H9 (cell line): ENCODE data around the gene SH3BGR. TPM values are rescaled to one million over a fixed set of nuclear protein-coding genes. Genes with fewer than 3 reads are reported as not detected.

Experiments used
- DNase-seq: peaks from one replicate; pipeline ENCODE4 v3.0.0-alpha.2; 2017
- H2AFZ ChIP-seq: one replicate; pipeline ENCODE4 v1.6.1; 2013; ENCODE audit warnings: mild to moderate bottlenecking, low read length, control low read depth, moderate library complexity
- H2AK5ac ChIP-seq: 2 replicates; pipeline ENCODE4 v1.6.1; 2013; ENCODE audit warnings: low read length, control low read depth, mixed read lengths; ENCODE audit not compliant: insufficient read length
- H2BK120ac ChIP-seq: one replicate; pipeline ENCODE4 v1.6.1; 2013; ENCODE audit warnings: low read depth, mild to moderate bottlenecking, low read length, control low read depth, inconsistent platforms; ENCODE audit not compliant: poor library complexity, severe bottlenecking
- H2BK12ac ChIP-seq: 2 replicates; pipeline ENCODE4 v1.6.1; 2013; ENCODE audit warnings: low read length, control low read depth, mixed read lengths, low read depth; ENCODE audit not compliant: insufficient read length
- H2BK15ac ChIP-seq: 2 replicates; pipeline ENCODE4 v1.6.1; 2013; ENCODE audit warnings: low read depth, low read length, control low read depth
- H2BK20ac ChIP-seq: one replicate; pipeline ENCODE4 v1.6.1; 2013; ENCODE audit warnings: low read depth, mild to moderate bottlenecking, low read length, control low read depth, inconsistent platforms; ENCODE audit not compliant: poor library complexity, severe bottlenecking
- H2BK5ac ChIP-seq: 2 replicates; pipeline ENCODE4 v1.6.1; 2013; ENCODE audit warnings: low read length, control low read depth, mixed read lengths; ENCODE audit not compliant: insufficient read length
- H3K14ac ChIP-seq: 2 replicates; pipeline ENCODE4 v1.6.1; 2013; ENCODE audit warnings: low read length, control low read depth; ENCODE audit not compliant: insufficient read depth
- H3K18ac ChIP-seq: 2 replicates; pipeline ENCODE4 v1.6.1; 2013; ENCODE audit warnings: low read depth, mild to moderate bottlenecking, mixed read lengths, low read length, control low read depth; ENCODE audit not compliant: insufficient read length
- H3K23ac ChIP-seq: 2 replicates; pipeline ENCODE4 v1.6.1; 2013; ENCODE audit warnings: low read length, control low read depth, mixed read lengths, low read depth; ENCODE audit not compliant: insufficient read length
- H3K23me2 ChIP-seq: 2 replicates; pipeline ENCODE4 v1.6.1; 2013; ENCODE audit warnings: low read depth, mild to moderate bottlenecking, mixed read lengths, low read length, control low read depth; ENCODE audit not compliant: insufficient read length, poor library complexity, severe bottlenecking
- H3K27ac ChIP-seq: 2 replicates; pipeline ENCODE4 v1.5.1; 2013; ENCODE audit warnings: low read length, control low read depth, mixed read lengths, low read depth; ENCODE audit not compliant: insufficient read length
- H3K27me3 ChIP-seq: 2 replicates; pipeline ENCODE4 v1.6.1; 2013; ENCODE audit warnings: low read length, control low read depth, inconsistent platforms; ENCODE audit not compliant: insufficient read depth
- H3K4ac ChIP-seq: 2 replicates; pipeline ENCODE4 v1.6.1; 2013; ENCODE audit warnings: low read depth, mild to moderate bottlenecking, control low read depth, inconsistent platforms, low read length, moderate library complexity
- H3K4me1 ChIP-seq: 2 replicates; pipeline ENCODE4 v1.6.1; 2013; ENCODE audit warnings: low read length, control low read depth, inconsistent platforms; ENCODE audit not compliant: insufficient read depth
- H3K4me2 ChIP-seq: 2 replicates; pipeline ENCODE4 v1.6.1; 2013; ENCODE audit warnings: low read length, control low read depth, mixed read lengths; ENCODE audit not compliant: insufficient read length, insufficient read depth
- H3K56ac ChIP-seq: 2 replicates; pipeline ENCODE4 v1.6.1; 2013; ENCODE audit warnings: low read depth, mild to moderate bottlenecking, mixed read lengths, low read length, control low read depth; ENCODE audit not compliant: insufficient read length
- H3K79me1 ChIP-seq: 2 replicates; pipeline ENCODE4 v1.6.1; 2013; ENCODE audit warnings: low read depth, mild to moderate bottlenecking, moderate library complexity, low read length, control low read depth, inconsistent platforms; ENCODE audit not compliant: insufficient read depth, poor library complexity, severe bottlenecking
- H3K79me2 ChIP-seq: 2 replicates; pipeline ENCODE4 v1.6.1; 2013; ENCODE audit warnings: low read length, control low read depth, inconsistent platforms; ENCODE audit not compliant: insufficient read depth
- H3K9ac ChIP-seq: 2 replicates; pipeline ENCODE4 v1.6.1; 2013; ENCODE audit warnings: low read length, control low read depth, mixed read lengths; ENCODE audit not compliant: insufficient read length; ENCODE audit errors: extremely low read depth
- H3K9me3 ChIP-seq: one replicate; pipeline ENCODE4 v1.6.1; 2013; ENCODE audit warnings: low read depth, low read length, inconsistent platforms; ENCODE audit not compliant: control insufficient read depth
- H3T11ph ChIP-seq: one replicate; pipeline ENCODE4 v1.6.1; 2013; ENCODE audit warnings: mild to moderate bottlenecking, low read length, control low read depth, inconsistent platforms
- H4K20me1 ChIP-seq: one replicate; pipeline ENCODE4 v1.6.1; 2013; ENCODE audit not compliant: control insufficient read depth, insufficient read length, insufficient read depth
- H4K5ac ChIP-seq: 2 replicates; pipeline ENCODE4 v1.6.1; 2013; ENCODE audit warnings: low read depth, mild to moderate bottlenecking, mixed read lengths, low read length, control low read depth; ENCODE audit not compliant: insufficient read length
- H4K8ac ChIP-seq: replicated peaks from 2 replicates; pipeline ENCODE4 v1.6.1; 2013; ENCODE audit warnings: low read length, control low read depth, mixed read lengths, low read depth; ENCODE audit not compliant: insufficient read length
- H4K91ac ChIP-seq: 2 replicates; pipeline ENCODE4 v1.6.1; 2013; ENCODE audit warnings: low read depth, mild to moderate bottlenecking, moderate library complexity, mixed read lengths, low read length, control low read depth; ENCODE audit not compliant: insufficient read length
- H3K27ac Mint-ChIP-seq, 3 experiments: 2 replicates in 2 of 3; 3 replicates in 1 of 3; pipeline ENCODE4 v1.8.0; 2020 to 2021; ENCODE audit warnings: mixed read lengths in 3 of 3, mild to moderate bottlenecking in 1 of 3, moderate library complexity in 1 of 3
- H3K27me3 Mint-ChIP-seq: 2 replicates; pipeline ENCODE4 v1.8.0; 2021; ENCODE audit warnings: low read depth, mild to moderate bottlenecking, moderate library complexity, mixed read lengths
- H3K36me3 Mint-ChIP-seq, 3 experiments: 2 replicates in 2 of 3; 3 replicates in 1 of 3; pipeline ENCODE4 v1.8.0; 2020 to 2021; ENCODE audit warnings: low read depth in 3 of 3, mixed read lengths in 3 of 3; ENCODE audit not compliant: insufficient read depth in 1 of 3
- H3K4me1 Mint-ChIP-seq, 2 experiments: 2 replicates each; pipeline ENCODE4 v1.8.0; 2020; ENCODE audit warnings: mixed read lengths in 2 of 2
- H3K4me3 Mint-ChIP-seq, 2 experiments: 2 replicates in 1 of 2; 3 replicates in 1 of 2; pipeline ENCODE4 v1.8.0; 2020 to 2021; ENCODE audit warnings: mild to moderate bottlenecking in 2 of 2, mixed read lengths in 2 of 2, moderate library complexity in 1 of 2
- H3K9me3 Mint-ChIP-seq, 2 experiments: 2 replicates in 1 of 2; 3 replicates in 1 of 2; pipeline ENCODE4 v1.8.0; 2020; ENCODE audit warnings: mild to moderate bottlenecking in 2 of 2, mixed read lengths in 2 of 2, moderate library complexity in 1 of 2
- total RNA-seq: library from RNA; stranded (reverse); gene quantifications from 2 replicates; pipeline ENCODE4 v1.2.1, GENCODE V29; 2021
- TF ChIP-seq, protein P1 (sequence below): fragments of 200-600 bp; sonication (generic); conservative IDR thresholded peaks from 3 replicates; pipeline ENCODE4 v1.8.0; 2021; ENCODE audit warnings: antibody characterized with exemption, mild to moderate bottlenecking

SH3BGR gene
- total RNA-seq, 1 experiment from 2014 or later: 2.9 TPM

DNA sequence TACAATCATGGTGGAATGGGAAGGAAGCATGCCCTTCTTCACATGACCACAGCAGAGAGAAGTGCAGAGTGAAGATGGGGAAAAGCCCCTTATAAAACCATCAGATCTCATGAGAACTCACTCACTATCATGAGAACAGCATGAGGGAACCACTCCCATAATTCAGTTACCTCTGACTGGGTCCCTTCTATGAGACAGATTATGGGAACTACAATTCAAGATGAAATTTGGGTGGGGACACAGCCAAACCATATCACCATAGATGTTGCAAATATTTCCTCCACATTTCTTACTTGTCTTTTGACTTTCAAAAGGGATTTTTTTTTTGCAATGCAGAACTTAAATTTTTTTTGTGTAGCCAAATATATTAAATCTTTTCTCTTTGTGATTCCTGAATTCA is 14.8 kb downstream of the SH3BGR start:
- no peak overlapping the region for H2BK20ac ChIP-seq
- no peak overlapping the region for H4K91ac ChIP-seq
- no peak overlapping the region for H2AK5ac ChIP-seq
- Mint-ChIP-seq H3K27ac (no peak overlapping the region; a peak in 1 of 7 replicates), H3K9me3 (no peaks in the 10 kb centered on the region), H3K4me3 (no peak overlapping the region), H3K36me3 (no peaks in the 10 kb centered on the region; a peak in 1 of 7 replicates), H3K4me1 (peaks cover 10 to 16% of the 10 kb centered on the region in 2 experiments), H3K27me3 (no peaks in the 10 kb centered on the region)
- H3K27ac ChIP-seq: no peak overlapping the region
- H2BK12ac ChIP-seq: no peak overlapping the region
- H3K9ac ChIP-seq: no peak overlapping the region
- H3K9me3 ChIP-seq: no peaks in the 10 kb centered on the region
- no peak for DNase-seq
- no peaks in the 10 kb centered on the region; the same call in 1 of the 2 replicates for H3K4me1 ChIP-seq
- no peak overlapping the region for H2AFZ ChIP-seq
- no peak overlapping the region for H3K23ac ChIP-seq
- H4K8ac ChIP-seq: no peak overlapping the region
- no peak overlapping the region for H3K56ac ChIP-seq
- no peak overlapping the region for H2BK5ac ChIP-seq
- no peak overlapping the region for H3K18ac ChIP-seq
- H4K20me1 ChIP-seq: no peaks in the 10 kb centered on the region
- TF ChIP-seq, protein P1, sequence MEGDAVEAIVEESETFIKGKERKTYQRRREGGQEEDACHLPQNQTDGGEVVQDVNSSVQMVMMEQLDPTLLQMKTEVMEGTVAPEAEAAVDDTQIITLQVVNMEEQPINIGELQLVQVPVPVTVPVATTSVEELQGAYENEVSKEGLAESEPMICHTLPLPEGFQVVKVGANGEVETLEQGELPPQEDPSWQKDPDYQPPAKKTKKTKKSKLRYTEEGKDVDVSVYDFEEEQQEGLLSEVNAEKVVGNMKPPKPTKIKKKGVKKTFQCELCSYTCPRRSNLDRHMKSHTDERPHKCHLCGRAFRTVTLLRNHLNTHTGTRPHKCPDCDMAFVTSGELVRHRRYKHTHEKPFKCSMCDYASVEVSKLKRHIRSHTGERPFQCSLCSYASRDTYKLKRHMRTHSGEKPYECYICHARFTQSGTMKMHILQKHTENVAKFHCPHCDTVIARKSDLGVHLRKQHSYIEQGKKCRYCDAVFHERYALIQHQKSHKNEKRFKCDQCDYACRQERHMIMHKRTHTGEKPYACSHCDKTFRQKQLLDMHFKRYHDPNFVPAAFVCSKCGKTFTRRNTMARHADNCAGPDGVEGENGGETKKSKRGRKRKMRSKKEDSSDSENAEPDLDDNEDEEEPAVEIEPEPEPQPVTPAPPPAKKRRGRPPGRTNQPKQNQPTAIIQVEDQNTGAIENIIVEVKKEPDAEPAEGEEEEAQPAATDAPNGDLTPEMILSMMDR: no peak
- no peaks in the 10 kb centered on the region for H3K23me2 ChIP-seq
- no peak overlapping the region for H3T11ph ChIP-seq
- no peaks in the 10 kb centered on the region for H3K27me3 ChIP-seq
- H4K5ac ChIP-seq: no peak overlapping the region
- H3K4ac ChIP-seq: no peak overlapping the region
- H3K79me2 ChIP-seq: no peaks in the 10 kb centered on the region; the same call in 1 of the 2 replicates
- H2BK120ac ChIP-seq: no peak overlapping the region
- no peak overlapping the region for H2BK15ac ChIP-seq
- no peaks in the 10 kb centered on the region for H3K79me1 ChIP-seq
- H3K4me2 ChIP-seq: no peak overlapping the region
- H3K14ac ChIP-seq: no peak overlapping the region
